ENCODE results near the gene POU6F1. TPM values are rescaled to one million over a fixed set of nuclear protein-coding genes. Genes with fewer than 3 reads are reported as not detected.

The POU6F1 gene
- total and polyA plus RNA-seq, 10 of the 15 experiments (the other 5 are each of a cell fraction or from before 2014, with no cell fraction given): 0.26 to 4.2 (median 1.2) TPM

DNA sequence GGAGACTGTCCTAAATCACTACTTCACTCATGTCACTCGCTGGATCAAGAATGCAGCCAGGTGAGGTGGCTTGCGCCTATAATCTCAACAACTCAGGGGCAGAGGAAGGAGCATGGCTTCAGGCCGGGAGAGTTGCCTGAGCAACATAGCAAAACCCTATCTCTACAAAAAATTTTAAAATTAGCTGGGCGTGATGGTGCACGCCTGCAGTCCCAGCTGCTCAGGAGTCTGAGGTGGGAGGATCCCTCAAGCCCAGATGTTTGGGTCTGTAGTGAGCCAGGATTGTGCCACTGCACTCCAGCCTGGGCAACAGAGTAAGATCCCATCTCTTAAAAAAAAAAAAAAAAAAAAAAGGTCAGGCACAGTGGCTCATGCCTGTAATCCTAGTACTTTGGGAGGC lies 46.4 kb upstream of the POU6F1 start (continued):
- no peak for TF ChIP-seq FOXK2 (IDR thresholded peaks at IDR 0.05)

DNA sequence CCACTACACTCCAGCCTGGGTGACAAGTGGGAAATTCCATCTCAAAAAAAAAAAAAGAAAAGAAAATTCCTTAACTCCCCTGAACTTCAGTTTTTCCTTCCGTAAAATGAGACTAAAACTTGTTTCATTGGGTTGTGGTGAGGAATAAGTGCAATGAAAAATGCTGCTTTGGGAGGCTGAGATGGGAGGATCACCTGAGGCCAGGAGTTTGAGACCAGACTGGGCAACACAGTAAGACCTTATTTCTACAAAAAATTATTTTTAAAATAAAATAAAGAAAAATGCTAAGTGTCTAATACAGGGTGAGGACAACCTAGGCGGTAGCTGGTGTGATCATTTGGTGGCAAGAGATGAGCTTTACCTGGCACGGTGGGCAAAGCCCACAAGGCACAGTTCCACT lies 45.5 kb upstream of the POU6F1 start:
- no peak overlapping the region for H3K4me3 ChIP-seq
- POLR2A ChIA-PET: interaction anchor here (0.6 kb wide), 1 partner anchor 80 kb away, joined by 3 read pairs; no protein-coding TSS in a partner anchor
- TF ChIP-seq PML (IDR thresholded peaks at IDR 0.05; ENCODE audit: low read length) (no peak), SIX5 (IDR thresholded peaks at IDR 0.05; ENCODE audit: low read depth, low read length, severe bottlenecking) (no peak), LARP7 (IDR thresholded peaks at IDR 0.05) (no peak), SIN3A (IDR thresholded peaks at IDR 0.05; ENCODE audit: low read depth, low read length) (no peak), BCL11A (IDR thresholded peaks at IDR 0.05; ENCODE audit: low read depth, low read length) (no peak), POLR2AphosphoS2 (IDR thresholded peaks at IDR 0.05; ENCODE audit: low read depth, low read length) (no peak), SUZ12 (IDR thresholded peaks at IDR 0.05; ENCODE audit: unreplicated experiment) (no peak), MYB (IDR thresholded peaks at IDR 0.05; ENCODE audit: borderline replicate concordance, low read depth, low read length) (no peak)
- TF ChIP-seq, protein P1, sequence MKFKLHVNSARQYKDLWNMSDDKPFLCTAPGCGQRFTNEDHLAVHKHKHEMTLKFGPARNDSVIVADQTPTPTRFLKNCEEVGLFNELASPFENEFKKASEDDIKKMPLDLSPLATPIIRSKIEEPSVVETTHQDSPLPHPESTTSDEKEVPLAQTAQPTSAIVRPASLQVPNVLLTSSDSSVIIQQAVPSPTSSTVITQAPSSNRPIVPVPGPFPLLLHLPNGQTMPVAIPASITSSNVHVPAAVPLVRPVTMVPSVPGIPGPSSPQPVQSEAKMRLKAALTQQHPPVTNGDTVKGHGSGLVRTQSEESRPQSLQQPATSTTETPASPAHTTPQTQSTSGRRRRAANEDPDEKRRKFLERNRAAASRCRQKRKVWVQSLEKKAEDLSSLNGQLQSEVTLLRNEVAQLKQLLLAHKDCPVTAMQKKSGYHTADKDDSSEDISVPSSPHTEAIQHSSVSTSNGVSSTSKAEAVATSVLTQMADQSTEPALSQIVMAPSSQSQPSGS (IDR thresholded peaks at IDR 0.05; ENCODE audit: low read length): no peak
- TF ChIP-seq, protein P2, sequence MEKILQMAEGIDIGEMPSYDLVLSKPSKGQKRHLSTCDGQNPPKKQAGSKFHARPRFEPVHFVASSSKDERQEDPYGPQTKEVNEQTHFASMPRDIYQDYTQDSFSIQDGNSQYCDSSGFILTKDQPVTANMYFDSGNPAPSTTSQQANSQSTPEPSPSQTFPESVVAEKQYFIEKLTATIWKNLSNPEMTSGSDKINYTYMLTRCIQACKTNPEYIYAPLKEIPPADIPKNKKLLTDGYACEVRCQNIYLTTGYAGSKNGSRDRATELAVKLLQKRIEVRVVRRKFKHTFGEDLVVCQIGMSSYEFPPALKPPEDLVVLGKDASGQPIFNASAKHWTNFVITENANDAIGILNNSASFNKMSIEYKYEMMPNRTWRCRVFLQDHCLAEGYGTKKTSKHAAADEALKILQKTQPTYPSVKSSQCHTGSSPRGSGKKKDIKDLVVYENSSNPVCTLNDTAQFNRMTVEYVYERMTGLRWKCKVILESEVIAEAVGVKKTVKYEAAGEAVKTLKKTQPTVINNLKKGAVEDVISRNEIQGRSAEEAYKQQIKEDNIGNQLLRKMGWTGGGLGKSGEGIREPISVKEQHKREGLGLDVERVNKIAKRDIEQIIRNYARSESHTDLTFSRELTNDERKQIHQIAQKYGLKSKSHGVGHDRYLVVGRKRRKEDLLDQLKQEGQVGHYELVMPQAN (conservative IDR thresholded peaks at IDR 0.05): no peak
- TF ChIP-seq, protein P3, sequence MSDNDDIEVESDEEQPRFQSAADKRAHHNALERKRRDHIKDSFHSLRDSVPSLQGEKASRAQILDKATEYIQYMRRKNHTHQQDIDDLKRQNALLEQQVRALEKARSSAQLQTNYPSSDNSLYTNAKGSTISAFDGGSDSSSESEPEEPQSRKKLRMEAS (IDR thresholded peaks at IDR 0.05; ENCODE audit: low read depth, low read length): no peak
- TF ChIP-seq, protein P4, sequence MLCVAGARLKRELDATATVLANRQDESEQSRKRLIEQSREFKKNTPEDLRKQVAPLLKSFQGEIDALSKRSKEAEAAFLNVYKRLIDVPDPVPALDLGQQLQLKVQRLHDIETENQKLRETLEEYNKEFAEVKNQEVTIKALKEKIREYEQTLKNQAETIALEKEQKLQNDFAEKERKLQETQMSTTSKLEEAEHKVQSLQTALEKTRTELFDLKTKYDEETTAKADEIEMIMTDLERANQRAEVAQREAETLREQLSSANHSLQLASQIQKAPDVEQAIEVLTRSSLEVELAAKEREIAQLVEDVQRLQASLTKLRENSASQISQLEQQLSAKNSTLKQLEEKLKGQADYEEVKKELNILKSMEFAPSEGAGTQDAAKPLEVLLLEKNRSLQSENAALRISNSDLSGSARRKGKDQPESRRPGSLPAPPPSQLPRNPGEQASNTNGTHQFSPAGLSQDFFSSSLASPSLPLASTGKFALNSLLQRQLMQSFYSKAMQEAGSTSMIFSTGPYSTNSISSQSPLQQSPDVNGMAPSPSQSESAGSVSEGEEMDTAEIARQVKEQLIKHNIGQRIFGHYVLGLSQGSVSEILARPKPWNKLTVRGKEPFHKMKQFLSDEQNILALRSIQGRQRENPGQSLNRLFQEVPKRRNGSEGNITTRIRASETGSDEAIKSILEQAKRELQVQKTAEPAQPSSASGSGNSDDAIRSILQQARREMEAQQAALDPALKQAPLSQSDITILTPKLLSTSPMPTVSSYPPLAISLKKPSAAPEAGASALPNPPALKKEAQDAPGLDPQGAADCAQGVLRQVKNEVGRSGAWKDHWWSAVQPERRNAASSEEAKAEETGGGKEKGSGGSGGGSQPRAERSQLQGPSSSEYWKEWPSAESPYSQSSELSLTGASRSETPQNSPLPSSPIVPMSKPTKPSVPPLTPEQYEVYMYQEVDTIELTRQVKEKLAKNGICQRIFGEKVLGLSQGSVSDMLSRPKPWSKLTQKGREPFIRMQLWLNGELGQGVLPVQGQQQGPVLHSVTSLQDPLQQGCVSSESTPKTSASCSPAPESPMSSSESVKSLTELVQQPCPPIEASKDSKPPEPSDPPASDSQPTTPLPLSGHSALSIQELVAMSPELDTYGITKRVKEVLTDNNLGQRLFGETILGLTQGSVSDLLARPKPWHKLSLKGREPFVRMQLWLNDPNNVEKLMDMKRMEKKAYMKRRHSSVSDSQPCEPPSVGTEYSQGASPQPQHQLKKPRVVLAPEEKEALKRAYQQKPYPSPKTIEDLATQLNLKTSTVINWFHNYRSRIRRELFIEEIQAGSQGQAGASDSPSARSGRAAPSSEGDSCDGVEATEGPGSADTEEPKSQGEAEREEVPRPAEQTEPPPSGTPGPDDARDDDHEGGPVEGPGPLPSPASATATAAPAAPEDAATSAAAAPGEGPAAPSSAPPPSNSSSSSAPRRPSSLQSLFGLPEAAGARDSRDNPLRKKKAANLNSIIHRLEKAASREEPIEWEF (IDR thresholded peaks at IDR 0.05; ENCODE audit: insufficient replicate concordance, low read depth, low read length): no peak

More for the DNA sequence above, 45.5 kb upstream of the POU6F1 start:
- FAIRE-seq (no peak), DNase-seq (ENCODE audit: low read depth, low spot score) (no peak), ATAC-seq (no peak)
- H4K20me1 ChIP-seq (ENCODE audit: control insufficient read depth, insufficient read depth): no peaks in the 10 kb centered on the region
- RAD21 ChIA-PET (ENCODE audit: unreplicated experiment): interaction anchor here (1.7 to 4.0 kb wide), 2 partner anchors 11 to 78 kb away, joined by 6 to 28 read pairs; no protein-coding TSS in a partner anchor
- no peaks in the 10 kb centered on the region for H3K79me2 ChIP-seq (ENCODE audit: control insufficient read depth, insufficient read depth, low read length)
- no peak overlapping the region for H3K27ac ChIP-seq (ENCODE audit: control insufficient read depth, insufficient read depth)
- H3K4me2 ChIP-seq (ENCODE audit: control insufficient read depth, insufficient read depth): no peak overlapping the region
- SMC1A ChIA-PET (ENCODE audit: uncharacterized antibody, unreplicated experiment): interaction anchor here (0.7 to 4.2 kb wide), 7 partner anchors 20 to 290 kb away, joined by 3 to 56 read pairs (median 4); no protein-coding TSS in a partner anchor
- no TSS peak for BruUV-seq (replicated peaks)
- no peaks in the 10 kb centered on the region for H3K27me3 ChIP-seq (replicated peaks in 1 of 2; ENCODE audit: control insufficient read depth in 2 of 2, insufficient read depth in 2 of 2, low read length in 1 of 2)
- intact Hi-C loops (cut with micrococcal nuclease; ENCODE audit: unreplicated experiment) (no loop called here), in situ Hi-C loops (cut with MboI) (no loop called here)
- H3K9ac ChIP-seq (ENCODE audit: control insufficient read depth, insufficient read depth, low read length): no peak overlapping the region
- 91% methylated on average over 3 of the region's 3 CpGs for WGBS (ENCODE audit: insufficient coverage, insufficient replicate concordance, low lambda C conversion rate, missing lambda C conversion rate)
- no peak overlapping the region for H2AFZ ChIP-seq (ENCODE audit: control insufficient read depth, low read depth, low read length)
- H3K9me3 ChIP-seq (replicated peaks; ENCODE audit: control insufficient read depth, insufficient read depth, low read length): no peaks in the 10 kb centered on the region
- H3K4me1 ChIP-seq (ENCODE audit: control insufficient read depth, insufficient read depth, low read length): no peaks in the 10 kb centered on the region
- CTCF ChIA-PET: interaction anchor here (0.8 to 4.5 kb wide), 10 partner anchors 7 to 234 kb away, joined by 3 to 93 read pairs (median 4); partner anchors contain the start of gene SMAGP
- H3K36me3 ChIP-seq (ENCODE audit: control insufficient read depth in 2 of 2, insufficient read depth in 2 of 2, low read length in 1 of 2): no peaks in the 10 kb centered on the region
